Neural progenitor cell (in vitro differentiated cells): ENCODE data around the gene CCNL2. TPM values are rescaled to one million over a fixed set of nuclear protein-coding genes. Genes with fewer than 3 reads are reported as not detected.
A peak's percentile ranks its signal among the peaks of the same experiment; 100 is the strongest.
"Not testable (repeated sequence)": the region's sequence is repeated elsewhere in the genome, so short reads cannot be mapped to it uniquely, and the experiment has no call there.

Experiments used
- DNase-seq: peaks from one replicate; pipeline ENCODE4 v3.0.0-alpha.2; 2016; ENCODE audit warnings: low spot score
- H2AFZ ChIP-seq: fragments of 200-600 bp; sonication (generic); replicated peaks from 2 replicates; pipeline ENCODE4 v1.6.1; 2016; ENCODE audit warnings: antibody characterized with exemption
- H3F3A ChIP-seq: fragments of 200-600 bp; sonication (generic); 2 replicates; pipeline ENCODE4 v1.6.1; 2016; ENCODE audit warnings: antibody characterized with exemption, low read depth
- H3K27ac ChIP-seq: fragments of 200-600 bp; sonication (generic); 2 replicates; pipeline ENCODE4 v1.5.1; 2016; ENCODE audit warnings: mild to moderate bottlenecking
- H3K27me3 ChIP-seq: fragments of 200-600 bp; sonication (generic); 2 replicates; pipeline ENCODE4 v1.6.1; 2016; ENCODE audit warnings: mild to moderate bottlenecking, moderate library complexity
- H3K36me3 ChIP-seq: fragments of 200-600 bp; sonication (generic); 2 replicates; pipeline ENCODE4 v1.5.1; 2016
- H3K4me1 ChIP-seq: fragments of 200-600 bp; sonication (generic); 2 replicates; pipeline ENCODE4 v1.6.1; 2016; ENCODE audit warnings: mixed run types
- H3K4me2 ChIP-seq: fragments of 200-600 bp; sonication (generic); 2 replicates; pipeline ENCODE4 v1.6.1; 2016
- H3K4me3 ChIP-seq: fragments of 200-600 bp; sonication (generic); 2 replicates; pipeline ENCODE4 v1.5.1; 2016
- H3K79me2 ChIP-seq: fragments of 200-600 bp; sonication (generic); 2 replicates; pipeline ENCODE4 v1.6.1; 2016; ENCODE audit warnings: low read depth
- H3K9ac ChIP-seq: fragments of 200-600 bp; sonication (generic); 2 replicates; pipeline ENCODE4 v1.6.1; 2016
- H3K9me3 ChIP-seq: fragments of 200-600 bp; sonication (generic); 2 replicates; pipeline ENCODE4 v1.5.1; 2016; ENCODE audit warnings: low read depth
- H4K20me1 ChIP-seq: fragments of 200-600 bp; sonication (generic); 2 replicates; pipeline ENCODE4 v1.6.1; 2016; ENCODE audit warnings: low read depth
- H3K27ac Mint-ChIP-seq: 3 replicates; pipeline ENCODE4 v1.8.0; 2021; ENCODE audit warnings: mixed read lengths
- H3K27me3 Mint-ChIP-seq: 2 replicates; pipeline ENCODE4 v1.8.0; 2022; ENCODE audit warnings: low read depth, mild to moderate bottlenecking, inconsistent platforms, moderate library complexity, mixed read lengths; ENCODE audit not compliant: insufficient read depth
- H3K36me3 Mint-ChIP-seq: 3 replicates; pipeline ENCODE4 v1.8.0; 2021; ENCODE audit warnings: mixed read lengths
- H3K4me1 Mint-ChIP-seq: 3 replicates; pipeline ENCODE4 v1.8.0; 2021; ENCODE audit warnings: mixed read lengths
- H3K4me3 Mint-ChIP-seq: 3 replicates; pipeline ENCODE4 v1.8.0; 2021; ENCODE audit warnings: mild to moderate bottlenecking, moderate library complexity, mixed read lengths
- H3K9me3 Mint-ChIP-seq: 3 replicates; pipeline ENCODE4 v1.8.0; 2020; ENCODE audit warnings: mixed read lengths
- EZH2 ChIP-seq: fragments of 200-600 bp; sonication (generic); IDR thresholded peaks from 2 replicates; pipeline ENCODE4 v1.6.1; 2017; ENCODE audit warnings: antibody characterized with exemption, mild to moderate bottlenecking, moderate library complexity
- EZH2phosphoT487 ChIP-seq: fragments of 200-600 bp; sonication (generic); IDR thresholded peaks from 2 replicates; pipeline ENCODE4 v1.6.1; 2017; ENCODE audit warnings: antibody characterized with exemption
- total RNA-seq: library from RNA; depleted of rRNA; stranded (reverse); fragments of >200 nt; gene quantifications from 2 replicates; pipeline ENCODE4 v1.2.3, GENCODE V29; 2015; ENCODE audit warnings: low replicate concordance
- TF ChIP-seq, protein P1 (sequence below): fragments of 200-600 bp; sonication (generic); IDR thresholded peaks from 2 replicates; pipeline ENCODE4 v1.5.1; 2017; ENCODE audit warnings: antibody characterized with exemption, mild to moderate bottlenecking

Gene CCNL2
- total RNA-seq, 1 donor from 2014 or later, result 143 TPM

DNA sequence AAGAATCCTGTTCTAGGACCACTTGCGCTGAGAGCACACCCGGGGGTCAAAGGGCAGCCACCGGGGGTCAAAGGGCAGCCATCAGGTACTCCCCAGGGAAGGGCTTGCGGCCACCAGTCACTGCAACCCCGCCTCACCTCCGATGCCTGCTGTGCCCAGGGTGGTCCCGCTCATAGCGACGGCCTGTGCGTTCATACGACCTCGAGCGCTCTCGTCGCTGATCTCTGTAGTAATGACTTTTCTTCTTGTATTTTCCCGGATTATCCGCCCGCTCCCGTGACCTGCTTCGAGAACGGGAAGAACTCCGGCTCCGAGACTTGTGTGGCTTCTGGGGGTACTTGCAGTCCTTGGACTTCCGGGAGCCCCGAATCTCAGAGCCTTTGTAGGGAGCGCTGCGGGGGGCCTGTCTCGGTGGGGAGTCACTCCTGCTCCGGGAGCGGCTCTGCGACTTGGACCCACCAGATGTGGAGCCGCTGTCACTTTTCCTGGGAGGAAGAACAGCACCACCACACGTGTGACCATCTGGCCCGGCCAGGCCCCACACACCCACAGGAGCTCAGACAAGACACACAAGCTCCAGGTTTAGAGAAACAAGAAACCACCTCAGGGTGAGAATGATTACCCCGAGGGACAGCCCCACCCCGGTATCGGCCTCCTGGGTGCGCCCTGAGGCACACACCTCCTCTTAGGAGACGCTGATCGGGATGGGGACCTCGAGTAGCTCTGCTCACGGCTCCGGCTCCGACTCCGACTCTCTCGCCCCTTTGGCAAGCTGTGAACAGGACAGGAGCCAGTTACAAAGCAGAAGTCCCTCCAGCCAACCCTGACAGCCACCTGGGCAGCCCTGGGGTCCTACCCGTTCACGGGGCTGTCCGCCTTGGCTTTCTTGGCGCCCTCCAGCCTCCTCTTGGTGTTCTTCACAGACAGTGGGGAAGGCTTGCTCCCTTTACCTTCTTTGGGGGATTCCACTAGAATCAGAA is 11.7 kb downstream of the CCNL2 start:
- Mint-ChIP-seq H3K4me3 (peak overlapping the region; percentile 16), H3K27me3 (peaks cover 4% of the 10 kb centered on the region), H3K4me1 (peaks cover 3% of the 10 kb centered on the region), H3K27ac (no peak overlapping the region), H3K36me3 (peaks cover 29% of the 10 kb centered on the region), H3K9me3 (no peaks in the 10 kb centered on the region)
- Histone ChIP-seq H3K9ac (no peak overlapping the region), H3K36me3 (peaks cover 26% of the 10 kb centered on the region), H3K27ac (no peak overlapping the region), H3K27me3 (no peaks in the 10 kb centered on the region), H3F3A (peaks cover 14% of the 10 kb centered on the region), H3K4me1 (no peaks in the 10 kb centered on the region), H3K9me3 (no peaks in the 10 kb centered on the region), H3K4me2 (no peak overlapping the region), H3K4me3 (no peak overlapping the region), H2AFZ (no peak overlapping the region), H4K20me1 (no peaks in the 10 kb centered on the region), H3K79me2 (peaks cover 2% of the 10 kb centered on the region)
- DNase-seq, result no peak
- no peak for TF ChIP-seq EZH2
- TF ChIP-seq, protein P1, sequence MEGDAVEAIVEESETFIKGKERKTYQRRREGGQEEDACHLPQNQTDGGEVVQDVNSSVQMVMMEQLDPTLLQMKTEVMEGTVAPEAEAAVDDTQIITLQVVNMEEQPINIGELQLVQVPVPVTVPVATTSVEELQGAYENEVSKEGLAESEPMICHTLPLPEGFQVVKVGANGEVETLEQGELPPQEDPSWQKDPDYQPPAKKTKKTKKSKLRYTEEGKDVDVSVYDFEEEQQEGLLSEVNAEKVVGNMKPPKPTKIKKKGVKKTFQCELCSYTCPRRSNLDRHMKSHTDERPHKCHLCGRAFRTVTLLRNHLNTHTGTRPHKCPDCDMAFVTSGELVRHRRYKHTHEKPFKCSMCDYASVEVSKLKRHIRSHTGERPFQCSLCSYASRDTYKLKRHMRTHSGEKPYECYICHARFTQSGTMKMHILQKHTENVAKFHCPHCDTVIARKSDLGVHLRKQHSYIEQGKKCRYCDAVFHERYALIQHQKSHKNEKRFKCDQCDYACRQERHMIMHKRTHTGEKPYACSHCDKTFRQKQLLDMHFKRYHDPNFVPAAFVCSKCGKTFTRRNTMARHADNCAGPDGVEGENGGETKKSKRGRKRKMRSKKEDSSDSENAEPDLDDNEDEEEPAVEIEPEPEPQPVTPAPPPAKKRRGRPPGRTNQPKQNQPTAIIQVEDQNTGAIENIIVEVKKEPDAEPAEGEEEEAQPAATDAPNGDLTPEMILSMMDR, result no peak
- TF ChIP-seq EZH2phosphoT487, result no peak

DNA sequence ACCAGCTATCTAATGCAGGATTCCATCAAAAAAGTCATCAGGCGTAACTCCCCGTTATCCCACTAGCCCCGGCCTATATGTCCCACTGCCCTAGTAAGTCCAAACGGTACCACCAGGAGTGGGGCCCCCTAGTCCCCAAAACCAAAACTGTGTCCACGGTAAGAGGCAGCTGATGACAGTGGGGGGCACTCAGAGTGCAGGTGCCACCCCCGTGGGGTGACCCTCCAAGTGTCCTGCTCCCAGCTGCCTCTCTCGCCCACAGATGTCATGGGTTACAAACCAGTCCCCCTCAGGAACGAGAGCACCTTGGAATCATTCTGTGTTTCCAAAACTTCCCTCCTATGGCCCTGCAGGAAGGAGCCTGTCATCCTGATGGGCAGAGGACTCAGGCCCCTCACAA is 13.2 kb downstream of the CCNL2 start:
- Histone ChIP-seq H3K4me2 (no peak overlapping the region), H3K9me3 (no peaks in the 10 kb centered on the region), H3K79me2 (no peaks in the 10 kb centered on the region), H3K4me1 (no peaks in the 10 kb centered on the region), H3K9ac (no peak overlapping the region), H3K4me3 (no peak overlapping the region), H4K20me1 (no peaks in the 10 kb centered on the region), H3K36me3 (peaks cover 12% of the 10 kb centered on the region), H2AFZ (no peak overlapping the region), H3F3A (peaks cover 4% of the 10 kb centered on the region), H3K27ac (no peak overlapping the region), H3K27me3 (no peaks in the 10 kb centered on the region)
- Mint-ChIP-seq H3K4me1 (peaks cover 3% of the 10 kb centered on the region), H3K27ac (no peak overlapping the region), H3K27me3 (peaks cover 4% of the 10 kb centered on the region), H3K9me3 (no peaks in the 10 kb centered on the region), H3K36me3 (peaks cover 22% of the 10 kb centered on the region), H3K4me3 (no peak overlapping the region)
- TF ChIP-seq EZH2phosphoT487, result no peak
- TF ChIP-seq, protein P1, result no peak
- no peak for TF ChIP-seq EZH2
- no peak for DNase-seq

DNA sequence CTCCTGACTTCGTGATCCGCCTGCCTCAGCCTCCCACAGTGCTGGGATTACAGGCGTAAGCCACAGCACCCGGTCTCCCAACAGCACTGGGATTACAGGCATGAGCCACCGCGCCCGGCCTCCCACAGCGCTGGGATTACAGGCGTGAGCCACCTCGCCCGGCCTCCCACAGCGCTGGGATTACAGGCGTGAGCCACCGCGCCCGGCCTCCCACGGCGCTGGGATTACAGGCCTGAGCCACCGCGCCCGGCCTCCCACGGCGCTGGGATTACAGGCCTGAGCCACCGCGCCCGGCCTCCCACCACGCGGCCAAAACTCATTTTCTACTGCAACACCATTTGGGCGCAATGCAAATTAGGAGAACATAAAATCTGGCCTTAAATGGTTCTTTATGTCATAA is 13.8 kb downstream of the CCNL2 start:
- not testable (repeated sequence) for H3K4me3 ChIP-seq, DNase-seq, H3K4me2 ChIP-seq, H3K4me1 ChIP-seq, H3K9ac ChIP-seq, H3K27ac Mint-ChIP-seq, H3K9me3 ChIP-seq, H2AFZ ChIP-seq, H3K79me2 ChIP-seq, H3K27ac ChIP-seq, H3K9me3 Mint-ChIP-seq, H3F3A ChIP-seq, H3K27me3 Mint-ChIP-seq, H3K4me3 Mint-ChIP-seq, H3K36me3 ChIP-seq, H3K27me3 ChIP-seq, H3K4me1 Mint-ChIP-seq, H4K20me1 ChIP-seq
- peaks cover 16% of the 10 kb centered on the region for H3K36me3 Mint-ChIP-seq

DNA sequence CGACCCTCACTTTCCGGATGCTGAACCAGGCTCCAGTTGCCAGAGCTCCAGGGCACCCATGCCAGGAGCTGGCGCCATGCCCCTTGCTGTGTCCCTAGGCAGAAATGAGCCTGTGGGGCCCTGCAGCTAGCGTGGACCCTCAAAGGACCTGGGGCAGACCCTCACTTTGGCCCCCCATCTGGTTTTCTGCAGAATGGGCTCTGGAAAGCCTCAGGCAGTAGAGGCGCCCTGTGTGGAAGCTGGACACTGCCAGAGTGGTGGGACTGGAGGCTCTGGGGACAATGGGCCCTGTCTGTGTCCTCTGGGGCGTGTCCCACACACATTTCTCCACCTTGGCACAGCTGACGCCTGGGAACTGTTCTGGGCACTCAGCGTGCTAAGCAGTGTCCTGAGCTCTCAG is 17.8 kb downstream of the CCNL2 start:
- no peak overlapping the region for H2AFZ ChIP-seq
- no peak for TF ChIP-seq EZH2
- Mint-ChIP-seq H3K4me1 (no peaks in the 10 kb centered on the region), H3K36me3 (peaks cover under 1% of the 10 kb centered on the region), H3K27me3 (peaks cover 5% of the 10 kb centered on the region), H3K27ac (no peak overlapping the region), H3K4me3 (no peak overlapping the region), H3K9me3 (no peaks in the 10 kb centered on the region)
- H3F3A ChIP-seq, result peaks cover 10% of the 10 kb centered on the region
- no peaks in the 10 kb centered on the region for H3K4me1 ChIP-seq
- DNase-seq, result no peak
- H3K4me2 ChIP-seq, result no peak overlapping the region
- no peak overlapping the region for H3K4me3 ChIP-seq
- H3K9me3 ChIP-seq, result no peaks in the 10 kb centered on the region
- H3K27ac ChIP-seq, result no peak overlapping the region
- H3K36me3 ChIP-seq, result no peaks in the 10 kb centered on the region
- H3K27me3 ChIP-seq, result no peaks in the 10 kb centered on the region
- no peak overlapping the region for H3K9ac ChIP-seq
- H3K79me2 ChIP-seq, result no peaks in the 10 kb centered on the region
- no peaks in the 10 kb centered on the region for H4K20me1 ChIP-seq
